HG03280 (cell line): ENCODE measurements around the gene SNRPB.
"Not testable (repeated sequence)": the region's sequence is repeated elsewhere in the genome, so short reads cannot be mapped to it uniquely, and the experiment has no call there.

Source experiments
- ATAC-seq: cut with Tn5 transposase; IDR thresholded peaks from one replicate; pipeline ENCODE4 v1.9.1; 2021; ENCODE audit warnings: mild to moderate bottlenecking, moderate library complexity; ENCODE audit not compliant: unreplicated experiment

The SNRPB gene

DNA sequence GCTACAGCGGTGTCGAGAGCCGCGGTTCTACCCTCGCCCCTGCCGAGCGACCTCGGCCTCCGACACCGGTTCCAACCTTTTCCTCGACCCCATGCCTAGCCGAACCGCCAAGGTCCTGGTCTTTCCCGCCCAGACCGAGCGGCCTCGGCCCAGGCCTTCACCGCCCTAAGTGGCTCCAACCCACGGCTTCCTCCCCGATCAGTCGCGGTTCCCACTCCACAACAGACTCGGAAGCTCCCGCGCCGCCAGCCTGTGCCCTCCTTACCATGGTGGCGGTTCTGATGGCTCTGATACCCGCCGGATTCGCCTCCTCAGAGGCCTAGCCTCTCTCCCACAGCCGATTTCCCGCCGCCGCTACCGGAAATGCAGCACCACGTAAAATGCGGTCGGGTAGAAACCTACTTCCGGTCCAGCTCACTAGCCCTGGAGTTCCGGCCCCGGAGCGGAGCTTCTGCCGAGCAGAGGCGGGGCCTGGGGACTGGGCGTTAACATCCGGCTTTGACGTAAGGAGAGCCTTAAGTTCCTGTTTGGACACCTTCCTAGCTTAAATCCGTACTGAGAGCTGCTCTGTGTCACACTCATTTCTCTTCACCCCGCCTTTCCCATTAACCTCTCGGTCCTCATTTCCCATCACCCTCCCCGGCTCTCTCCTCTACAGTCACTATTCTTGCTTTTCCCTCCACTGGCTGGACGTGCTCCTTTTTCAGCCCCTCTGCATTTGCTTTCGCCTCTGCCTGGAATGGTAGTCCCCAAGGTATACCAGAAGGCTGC, at the start of gene SNRPB:
Gene SNRPB, minus strand, starts transcription at position 367 of the 771 bp plus-strand sequence. Its CDS starts 99 bp downstream, at position 268.
- ATAC-seq = peak; percentile 97

- ATAC-seq = no peak
Measured at GRCh38 chr20:2519115-2519809, 48.7 kb upstream of the SNRPB start.

DNA sequence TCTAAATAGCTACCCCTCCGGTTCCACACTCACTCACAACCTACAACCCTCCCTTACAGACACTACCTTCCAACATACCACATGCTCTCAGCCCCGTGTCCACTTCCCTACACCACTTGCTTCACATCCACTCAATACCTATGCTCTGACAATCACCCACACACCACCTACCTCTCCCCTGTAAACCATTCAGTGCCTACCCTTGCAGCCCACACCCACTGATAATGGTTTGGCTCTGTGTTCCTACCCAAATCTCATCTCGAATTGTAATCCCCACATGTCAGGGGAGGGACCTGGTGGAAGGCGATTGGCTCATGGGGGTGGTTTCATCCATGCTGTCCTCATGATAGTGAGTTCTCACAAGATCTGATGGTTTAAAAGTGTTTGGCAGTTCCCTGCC, 48.0 kb upstream of the SNRPB start:
- ATAC-seq = no peak

- no peak for ATAC-seq
Measured at GRCh38 chr20:2518096-2518495, 47.5 kb upstream of the SNRPB start.

- ATAC-seq = no peak
Measured at GRCh38 chr20:2516399-2516798, 45.8 kb upstream of the SNRPB start.

DNA sequence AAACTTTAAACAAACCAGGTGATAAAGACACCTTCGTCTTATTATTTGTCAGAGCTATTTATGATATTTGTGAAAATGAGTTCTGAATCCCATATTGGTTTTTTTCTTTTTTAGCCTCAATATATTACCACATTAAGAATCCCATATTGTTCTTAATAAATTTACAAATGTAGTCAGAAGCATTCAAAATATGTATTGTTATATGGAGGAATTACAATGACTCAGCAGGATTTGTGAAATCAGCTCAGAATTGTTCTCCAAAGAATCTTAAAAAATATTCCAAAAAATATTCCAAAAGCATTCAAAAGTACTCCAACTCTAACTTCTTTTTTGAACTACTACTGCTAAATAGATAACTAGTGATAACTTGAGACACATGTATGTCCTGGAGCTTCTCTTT, 44.6 kb upstream of the SNRPB start:
- no peak for ATAC-seq

- no peak for ATAC-seq
Measured at GRCh38 chr20:2509794-2510193, 39.2 kb upstream of the SNRPB start.

GRCh38 chr20:2509468-2509781, 38.8 kb upstream of the SNRPB start:
- no peak for ATAC-seq

DNA sequence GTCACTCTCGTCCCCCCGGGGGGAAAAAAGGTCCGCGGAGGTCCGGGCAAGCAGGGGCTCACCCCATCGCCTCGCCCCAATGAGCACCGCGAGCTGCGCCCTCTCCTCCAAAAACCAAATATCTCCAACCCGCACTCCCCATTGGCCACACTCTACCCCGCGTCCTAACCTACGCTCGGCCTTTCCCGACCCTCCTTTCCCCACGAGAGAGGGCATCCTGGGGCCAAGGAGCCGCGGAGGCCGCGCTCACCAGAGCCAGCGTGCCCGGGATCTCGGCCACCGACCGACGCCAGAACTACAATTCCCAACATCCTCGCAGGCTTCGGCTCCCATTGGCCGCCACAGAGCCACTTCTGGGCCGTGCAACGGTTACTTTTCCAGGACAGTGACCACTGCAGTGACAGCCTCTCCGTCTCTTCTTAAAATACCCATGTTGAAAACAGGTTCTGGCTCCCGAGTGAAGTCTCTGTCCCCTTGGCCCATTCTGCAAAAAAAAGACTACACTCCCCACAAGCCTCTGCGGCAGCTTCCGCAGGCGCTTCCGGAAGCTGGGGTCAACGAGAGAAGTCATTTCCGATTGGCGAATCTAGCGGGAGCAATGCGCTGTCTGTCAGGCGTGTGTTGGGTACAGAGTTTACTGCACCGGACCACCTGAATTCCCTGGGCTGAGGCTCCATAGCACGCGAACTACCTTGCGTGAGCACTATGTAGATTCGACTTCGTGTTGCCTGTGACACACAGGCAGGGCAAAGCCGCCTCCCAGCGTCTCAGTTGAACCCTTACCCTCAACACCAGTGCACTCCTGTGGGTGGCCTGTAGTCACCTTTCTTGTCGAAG, 38.3 kb upstream of the SNRPB start, which contains the start of gene ZNF343:
Gene ZNF343, minus strand, starts transcription at position 285 of the 837 bp plus-strand sequence. CDS start 15,020 bp downstream, outside the sequence.
- peak; percentile 95 for ATAC-seq

- no peak for ATAC-seq
Measured at GRCh38 chr20:2507875-2508630, 37.5 kb upstream of the SNRPB start.

- no peak for ATAC-seq
Measured at GRCh38 chr20:2507464-2507863, 36.9 kb upstream of the SNRPB start.

GRCh38 chr20:2506426-2506825, 35.8 kb upstream of the SNRPB start:
- not testable (repeated sequence) for ATAC-seq

- not testable (repeated sequence) for ATAC-seq
Measured at GRCh38 chr20:2504803-2505202, 34.2 kb upstream of the SNRPB start.

DNA sequence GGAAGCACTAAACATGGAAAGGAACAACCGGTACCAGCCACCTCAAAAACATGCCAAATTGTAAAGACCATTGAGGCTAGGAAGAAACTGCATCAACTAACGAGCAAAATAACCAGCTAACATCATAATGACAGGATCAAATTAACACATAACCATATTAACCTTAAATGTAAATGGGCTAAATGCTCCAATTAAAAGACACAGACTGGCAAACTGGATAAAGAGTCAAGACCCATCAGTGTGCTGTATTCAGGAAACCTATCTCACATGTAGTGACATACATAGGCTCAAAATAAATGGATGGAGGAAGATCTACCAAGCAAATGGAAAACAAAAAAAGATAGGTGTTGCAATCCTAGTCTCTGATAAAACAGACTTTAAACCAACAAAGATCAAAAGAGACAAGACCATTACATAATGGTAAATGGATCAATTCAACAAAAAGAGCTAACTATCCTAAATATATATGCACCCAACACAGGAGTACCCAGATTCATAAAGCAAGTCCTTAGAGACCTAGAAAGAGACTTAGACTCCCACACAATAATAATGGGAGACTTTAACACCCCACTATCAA, 32.3 kb upstream of the SNRPB start:
- not testable (repeated sequence) for ATAC-seq

DNA sequence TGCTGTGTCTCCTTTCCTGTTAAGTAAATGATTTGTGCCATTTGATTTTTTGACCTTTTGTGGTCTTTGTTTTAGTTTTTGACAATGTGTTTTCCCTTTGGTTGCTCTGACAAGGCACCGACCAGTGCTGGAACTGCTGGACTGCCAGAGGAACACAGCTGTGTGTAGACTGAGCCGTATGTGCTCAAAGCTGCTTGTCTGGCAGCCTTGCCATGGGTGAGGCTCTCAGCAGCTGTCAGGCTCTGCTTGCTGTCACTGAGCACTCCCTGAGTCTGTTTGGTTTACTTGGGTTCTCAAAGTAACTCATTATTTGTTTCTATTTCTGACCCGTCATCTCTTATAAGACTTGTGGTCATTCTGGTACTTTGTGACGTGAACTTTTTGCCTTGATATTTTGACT, 15.1 kb upstream of the SNRPB start:
- ATAC-seq = no peak

- ATAC-seq = no peak
Measured at GRCh38 chr20:2485080-2485479, 14.5 kb upstream of the SNRPB start.

DNA sequence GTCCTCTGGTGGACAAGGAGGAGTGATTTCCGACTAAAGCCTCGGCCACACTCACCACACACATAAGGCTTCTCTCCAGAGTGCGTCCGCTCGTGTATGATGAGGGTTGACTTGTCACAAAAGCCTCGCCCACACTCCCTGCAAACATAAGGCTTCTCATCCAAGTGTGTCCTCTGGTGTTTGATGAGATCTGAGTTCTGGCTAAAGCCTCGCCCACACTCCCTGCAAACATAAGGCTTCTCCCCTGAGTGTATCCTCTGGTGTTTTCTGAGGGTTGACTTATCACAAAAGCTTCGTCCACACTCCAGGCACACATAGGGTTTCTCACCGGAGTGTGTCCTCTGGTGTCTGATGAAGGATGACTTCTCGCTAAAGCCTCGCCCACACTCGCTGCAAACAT, 12.9 kb upstream of the SNRPB start:
- ATAC-seq = no peak

GRCh38 chr20:2480381-2480780, 9.8 kb upstream of the SNRPB start:
- no peak for ATAC-seq

- no peak for ATAC-seq
Measured at GRCh38 chr20:2476742-2477615, 6.4 kb upstream of the SNRPB start.
